GM23338 (cell line): ENCODE measurements around the gene MED13L. TPM values are rescaled to one million over a fixed set of nuclear protein-coding genes. Genes with fewer than 3 reads are reported as not detected.

Experiments
- ATAC-seq: fragments of 200-7000 bp; cut with Tn5 transposase; 3 replicates; pipeline ENCODE4 v1.9.1; 2020
- DNase-seq: peaks from one replicate; pipeline ENCODE4 v3.0.0-alpha.2; 2015; ENCODE audit warnings: low spot score
- H2AFZ ChIP-seq: fragments of 200-600 bp; sonication (generic); 2 replicates; pipeline ENCODE4 v1.8.0; 2016; ENCODE audit warnings: antibody characterized with exemption, mild to moderate bottlenecking, moderate library complexity
- H3F3A ChIP-seq: fragments of 200-600 bp; sonication (generic); replicated peaks from 2 replicates; pipeline ENCODE4 v1.8.0; 2017; ENCODE audit warnings: antibody characterized with exemption, mixed run types, low read depth
- H3K27ac ChIP-seq: fragments of 200-600 bp; sonication (generic); 2 replicates; pipeline ENCODE4 v1.6.1; 2016; ENCODE audit warnings: low read depth
- H3K27me3 ChIP-seq: fragments of 200-600 bp; sonication (generic); 2 replicates; pipeline ENCODE4 v1.8.0; 2016; ENCODE audit warnings: mild to moderate bottlenecking, mixed run types, moderate library complexity; ENCODE audit not compliant: insufficient read depth
- H3K36me3 ChIP-seq: fragments of 200-600 bp; sonication (generic); 2 replicates; pipeline ENCODE4 v1.8.0; 2016; ENCODE audit warnings: mild to moderate bottlenecking; ENCODE audit not compliant: insufficient read depth
- H3K4me1 ChIP-seq: fragments of 200-600 bp; sonication (generic); 2 replicates; pipeline ENCODE4 v1.8.0; 2016; ENCODE audit warnings: mild to moderate bottlenecking, moderate library complexity; ENCODE audit not compliant: insufficient read depth
- H3K4me2 ChIP-seq: fragments of 200-600 bp; sonication (generic); 2 replicates; pipeline ENCODE4 v1.7.1; 2017; ENCODE audit warnings: mixed run types
- H3K4me3 ChIP-seq: fragments of 200-600 bp; sonication (generic); 2 replicates; pipeline ENCODE4 v1.6.1; 2016; ENCODE audit warnings: mixed run types
- H3K79me2 ChIP-seq: fragments of 200-600 bp; sonication (generic); replicated peaks from 2 replicates; pipeline ENCODE4 v1.8.0; 2017; ENCODE audit warnings: mild to moderate bottlenecking; ENCODE audit not compliant: insufficient read depth
- H3K9me2 ChIP-seq: fragments of 200-600 bp; sonication (generic); 2 replicates; pipeline ENCODE4 v1.8.0; 2017; ENCODE audit not compliant: insufficient read depth
- H4K20me1 ChIP-seq: fragments of 200-600 bp; sonication (generic); replicated peaks from 2 replicates; pipeline ENCODE4 v1.8.0; 2017; ENCODE audit warnings: mild to moderate bottlenecking; ENCODE audit not compliant: insufficient read depth
- H3K27ac Mint-ChIP-seq: 2 replicates; pipeline ENCODE4 v1.8.0; 2020; ENCODE audit warnings: inconsistent platforms, mild to moderate bottlenecking, moderate library complexity, mixed read lengths
- H3K27me3 Mint-ChIP-seq: 3 replicates; pipeline ENCODE4 v1.8.0; 2022; ENCODE audit warnings: low read depth, mild to moderate bottlenecking, moderate library complexity, mixed read lengths, inconsistent platforms; ENCODE audit not compliant: insufficient read depth, poor library complexity
- H3K36me3 Mint-ChIP-seq: 3 replicates; pipeline ENCODE4 v1.8.0; 2021; ENCODE audit warnings: low read depth, mild to moderate bottlenecking, inconsistent platforms, moderate library complexity, mixed read lengths
- H3K4me1 Mint-ChIP-seq: 3 replicates; pipeline ENCODE4 v1.8.0; 2020; ENCODE audit warnings: mild to moderate bottlenecking, inconsistent platforms, mixed read lengths
- H3K4me3 Mint-ChIP-seq: 3 replicates; pipeline ENCODE4 v1.8.0; 2021; ENCODE audit warnings: moderate library complexity, mild to moderate bottlenecking, inconsistent platforms, mixed read lengths
- H3K9me3 Mint-ChIP-seq: 3 replicates; pipeline ENCODE4 v1.8.0; 2020; ENCODE audit warnings: moderate library complexity, mild to moderate bottlenecking, inconsistent platforms, mixed read lengths
- CREB1 ChIP-seq: fragments of 250-450 bp; sonication (Bioruptor Pico); IDR thresholded peaks from 2 replicates; pipeline ENCODE4 v1.5.0; 2020; ENCODE audit warnings: low read depth, mild to moderate bottlenecking, moderate library complexity
- CTCF ChIP-seq, 2 experiments: fragments of 200-600 bp in 1 of 2; sonication (generic) in 1 of 2; conservative IDR thresholded peaks; 2 replicates each; pipeline versions ENCODE4 v1.5.1 to v1.6.1; 2016 to 2017; ENCODE audit warnings: antibody characterized with exemption in 2 of 2, low read depth in 2 of 2, mild to moderate bottlenecking in 2 of 2, moderate library complexity in 1 of 2
- EZH2 ChIP-seq: fragments of 200-600 bp; sonication (generic); IDR thresholded peaks from one replicate; pipeline ENCODE4 v1.8.0; 2017; ENCODE audit warnings: antibody characterized with exemption, mild to moderate bottlenecking, low read depth; ENCODE audit not compliant: unreplicated experiment
- JUNB ChIP-seq: IDR thresholded peaks from one replicate; pipeline ENCODE4 v1.6.1; 2016; ENCODE audit warnings: antibody characterized with exemption; ENCODE audit not compliant: unreplicated experiment
- NANOG ChIP-seq: IDR thresholded peaks from 2 replicates; pipeline ENCODE4 v1.6.1; 2016; ENCODE audit warnings: antibody characterized with exemption, borderline replicate concordance
- POLR2AphosphoS5 ChIP-seq: IDR thresholded peaks from 2 replicates; pipeline ENCODE4 v1.6.1; 2016; ENCODE audit warnings: antibody characterized with exemption, low read depth
- REST ChIP-seq: IDR thresholded peaks from one replicate; pipeline ENCODE4 v1.6.1; 2018; ENCODE audit warnings: antibody characterized with exemption; ENCODE audit not compliant: unreplicated experiment
- STAT1 ChIP-seq: IDR thresholded peaks from one replicate; pipeline ENCODE4 v1.6.1; 2016; ENCODE audit warnings: antibody characterized with exemption; ENCODE audit not compliant: unreplicated experiment
- ZNF114 ChIP-seq: fragments of 250-450 bp; sonication (Bioruptor Pico); IDR thresholded peaks from 2 replicates; pipeline ENCODE4 v1.5.0; 2020; ENCODE audit warnings: mild to moderate bottlenecking, moderate library complexity
- ZNF462 ChIP-seq: fragments of 250-450 bp; sonication (Bioruptor Pico); IDR thresholded peaks from 2 replicates; pipeline ENCODE4 v1.5.0; 2020; ENCODE audit warnings: mild to moderate bottlenecking, moderate library complexity
- polyA plus RNA-seq: library from polyadenylated mRNA; unstranded; fragments of >200 nt; fragmentation: Nextera tagmentation; extraction: Ambion mirVana; gene quantifications from 2 replicates; pipeline ENCODE4 v1.2.1, GENCODE V29; 2016
- total RNA-seq: library from RNA; depleted of rRNA; stranded (reverse); fragments of >200 nt; shearing (Covaris generic); gene quantifications from 2 replicates; pipeline ENCODE4 v1.2.3, GENCODE V29; 2014

The MED13L gene
- total and polyA plus RNA-seq, 2 experiments from 2014 or later = 20.9 to 73.6 TPM

- no peak overlapping the region for H3K4me2 ChIP-seq
- Mint-ChIP-seq H3K36me3 (no peaks in the 10 kb centered on the region), H3K4me1 (peaks cover 2% of the 10 kb centered on the region; the same call in 2 of the 3 replicates), H3K27me3 (peaks cover 1% of the 10 kb centered on the region), H3K27ac (no peak overlapping the region), H3K4me3 (no peak overlapping the region), H3K9me3 (no peaks in the 10 kb centered on the region)
- no peak overlapping the region for H3K27ac ChIP-seq
- DNase-seq (no peak), ATAC-seq (no peak)
- no peaks in the 10 kb centered on the region for H3K27me3 ChIP-seq
- no peaks in the 10 kb centered on the region for H3F3A ChIP-seq
- H3K4me1 ChIP-seq = no peaks in the 10 kb centered on the region
- TF ChIP-seq CTCF (conservative IDR thresholded peaks at IDR 0.05; ENCODE audit: low read depth in 2 of 2) (peak in 1 of 2 experiments; percentile 15; a peak in 1 of 4 replicates), ZNF114 (CRISPR knock-in tag) (no peak), STAT1 (no peak)
- no peak overlapping the region for H2AFZ ChIP-seq
- no peaks in the 10 kb centered on the region; the same call in 1 of the 2 replicates for H4K20me1 ChIP-seq
- no peaks in the 10 kb centered on the region for H3K9me2 ChIP-seq
- H3K79me2 ChIP-seq = peaks cover 78% of the 10 kb centered on the region
- H3K4me3 ChIP-seq = no peak overlapping the region
- H3K36me3 ChIP-seq = no peaks in the 10 kb centered on the region
Measured at GRCh38 chr12:116220756-116221155, 56.7 kb downstream of the MED13L start.

GRCh38 chr12:116217045-116217735 is 60.3 kb downstream of the MED13L start:
- Histone ChIP-seq H3K4me2 (no peak overlapping the region), H4K20me1 (peaks cover 4% of the 10 kb centered on the region; the same call in 1 of the 2 replicates), H2AFZ (no peak overlapping the region), H3K27me3 (no peaks in the 10 kb centered on the region), H3K36me3 (no peaks in the 10 kb centered on the region), H3F3A (no peaks in the 10 kb centered on the region), H3K9me2 (no peaks in the 10 kb centered on the region), H3K4me3 (no peak overlapping the region), H3K27ac (no peak overlapping the region), H3K4me1 (peaks cover 8% of the 10 kb centered on the region), H3K79me2 (peaks cover 89% of the 10 kb centered on the region)
- no peak overlapping the region for H3K27ac Mint-ChIP-seq
- peaks cover 27% of the 10 kb centered on the region for H3K4me1 Mint-ChIP-seq
- H3K9me3 Mint-ChIP-seq = no peaks in the 10 kb centered on the region
- ATAC-seq = no peak
- H3K36me3 Mint-ChIP-seq = no peaks in the 10 kb centered on the region
- H3K27me3 Mint-ChIP-seq = peaks cover 3% of the 10 kb centered on the region
- no peak overlapping the region for H3K4me3 Mint-ChIP-seq
- no peak for DNase-seq
- TF ChIP-seq STAT1 (no peak), JUNB (no peak), POLR2AphosphoS5 (no peak), NANOG (no peak), ZNF114 (CRISPR knock-in tag) (no peak), CREB1 (CRISPR knock-in tag) (no peak), EZH2 (no peak), ZNF462 (CRISPR knock-in tag) (no peak), REST (no peak)
